Inferior parietal cortex (tissue), 1 donor: ENCODE measurements around the gene ZNF626.
"Not testable (repeated sequence)": the region's sequence is repeated elsewhere in the genome, so short reads cannot be mapped to it uniquely, and the experiment has no call there.

ENCODE experiments used
- DNase-seq: peaks from one replicate; pipeline ENCODE4 v3.0.0-alpha.2; 2016; ENCODE audit errors: extremely low spot score

ZNF626 gene

DNA sequence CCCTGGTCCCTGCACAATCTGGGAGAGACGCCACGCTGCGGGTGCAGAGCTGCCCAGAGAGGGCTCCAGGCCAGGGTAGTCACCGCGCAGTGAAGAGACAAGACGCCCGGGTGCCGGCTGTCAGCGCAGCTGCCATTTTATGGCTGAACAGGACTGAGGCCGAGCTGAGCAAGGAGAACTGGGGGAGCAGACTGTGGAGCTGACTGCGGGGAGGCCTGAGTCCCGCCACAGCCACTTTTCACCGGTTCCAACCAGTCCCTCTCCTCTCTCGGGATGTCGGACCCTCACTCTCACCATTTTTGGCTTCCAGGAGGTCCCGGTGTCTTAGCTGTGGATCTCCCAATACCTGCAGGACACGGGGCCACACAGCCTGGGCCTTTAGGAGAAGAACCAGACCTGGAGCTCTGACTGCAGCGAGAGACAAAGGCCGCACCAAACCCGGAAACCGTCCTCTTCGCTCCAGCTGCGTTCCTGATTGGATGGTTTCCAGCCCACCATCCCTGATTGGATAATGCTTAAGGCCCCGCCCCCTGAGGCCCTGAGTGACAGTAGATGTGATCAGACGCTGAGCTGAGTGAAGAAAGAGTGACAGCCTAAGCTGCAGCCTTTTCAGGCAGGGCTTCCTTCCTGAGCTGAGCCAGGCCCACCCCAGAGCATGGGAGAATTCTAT lies at the start of gene ZNF626:
Gene ZNF626 (minus strand): TSS at position 422 of the 670 bp plus-strand sequence. CDS start 125 bp downstream, at position 297.
- peak; percentile 99 for DNase-seq

DNA sequence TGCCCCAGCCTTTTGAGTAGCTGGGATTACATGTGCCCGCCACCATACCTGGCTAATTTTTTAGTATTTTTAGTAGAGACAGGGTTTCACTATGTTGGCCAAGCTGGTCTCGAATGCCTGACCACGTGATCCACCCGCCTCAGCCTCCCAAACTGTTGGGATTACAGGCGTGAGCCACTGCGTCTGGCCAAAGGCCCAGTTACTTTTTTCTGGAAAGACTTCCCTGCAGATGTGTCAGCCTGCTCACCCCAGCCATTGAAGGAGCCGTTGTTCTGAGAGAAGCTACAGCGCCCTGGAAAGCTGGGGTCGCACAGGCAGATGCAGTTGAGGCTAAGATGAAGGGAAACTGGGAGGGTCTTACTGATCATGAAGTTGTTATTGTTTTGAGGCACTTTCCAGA lies 7.9 kb upstream of the ZNF626 start:
- no peak for DNase-seq

- DNase-seq: no peak
Measured at GRCh38 chr19:20667281-20667680, 5.9 kb upstream of the ZNF626 start.

GRCh38 chr19:20664901-20665781 lies 3.8 kb upstream of the ZNF626 start:
- DNase-seq: no peak

- not testable (repeated sequence) for DNase-seq
Measured at GRCh38 chr19:20664475-20664874, 3.1 kb upstream of the ZNF626 start.

DNA sequence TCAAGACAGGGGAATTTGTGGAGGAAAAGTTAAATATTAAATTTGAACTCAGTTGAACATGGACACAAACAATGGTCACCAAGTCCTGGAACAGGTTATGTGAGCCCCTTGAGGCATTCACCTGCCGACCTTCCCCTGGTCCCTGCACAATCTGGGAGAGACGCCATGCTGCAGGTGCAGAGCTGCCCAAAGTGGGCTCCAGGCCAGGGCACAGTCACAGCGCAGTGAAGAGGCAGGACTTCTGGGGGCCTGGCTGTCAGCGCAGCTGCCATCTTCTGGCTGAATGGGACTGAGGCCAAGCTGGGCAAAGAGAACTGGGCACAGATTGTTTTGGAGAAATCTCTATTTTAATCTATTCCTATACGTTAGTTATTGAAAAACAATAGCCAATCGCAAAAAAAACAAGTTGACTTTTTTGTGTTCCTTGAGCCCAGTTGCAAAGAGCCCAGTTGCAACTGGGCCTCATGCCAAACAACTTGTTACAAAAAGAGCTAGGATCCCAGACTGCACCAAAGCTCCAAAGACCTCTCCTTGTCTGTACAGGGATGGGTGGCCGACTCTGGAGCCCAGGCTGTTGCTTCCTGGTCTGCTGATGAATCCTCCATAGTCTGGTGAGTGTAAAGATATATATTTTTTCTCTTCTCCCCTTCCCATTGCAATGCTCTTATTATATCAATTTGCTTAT lies 1.2 kb upstream of the ZNF626 start:
- no peak for DNase-seq

DNA sequence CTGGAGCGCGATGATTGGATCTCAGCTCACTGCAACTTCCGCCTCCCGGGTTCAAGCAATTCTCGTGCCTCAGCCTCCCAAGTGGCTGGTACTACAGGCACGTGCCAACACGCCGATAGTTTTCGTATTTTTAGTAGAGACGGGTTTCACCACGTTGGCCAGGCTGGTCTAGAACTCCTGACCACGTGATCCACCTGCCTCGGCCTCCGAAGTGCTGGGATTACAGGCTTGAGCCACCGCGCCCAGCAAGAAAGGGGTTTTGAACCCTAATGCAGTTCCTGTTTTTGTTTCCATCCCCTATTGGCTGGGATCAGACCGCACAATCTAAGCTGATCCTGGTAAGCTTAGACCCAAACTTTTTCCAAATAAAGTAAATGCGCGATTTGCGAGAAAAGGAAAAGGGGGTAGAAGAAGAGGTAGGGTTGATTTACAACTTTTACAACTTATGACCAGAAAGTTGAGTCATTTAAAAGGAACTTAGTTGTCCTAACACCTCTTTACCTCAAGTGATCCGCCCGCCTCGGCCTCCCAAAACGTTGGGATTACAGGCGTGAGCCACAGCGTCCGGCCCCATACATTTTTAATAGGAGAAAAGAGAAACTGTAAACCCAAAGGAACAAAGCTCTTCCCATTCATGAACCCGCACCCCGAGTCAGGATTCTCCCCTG lies 764 bp downstream of the ZNF626 start:
- no peak for DNase-seq

DNA sequence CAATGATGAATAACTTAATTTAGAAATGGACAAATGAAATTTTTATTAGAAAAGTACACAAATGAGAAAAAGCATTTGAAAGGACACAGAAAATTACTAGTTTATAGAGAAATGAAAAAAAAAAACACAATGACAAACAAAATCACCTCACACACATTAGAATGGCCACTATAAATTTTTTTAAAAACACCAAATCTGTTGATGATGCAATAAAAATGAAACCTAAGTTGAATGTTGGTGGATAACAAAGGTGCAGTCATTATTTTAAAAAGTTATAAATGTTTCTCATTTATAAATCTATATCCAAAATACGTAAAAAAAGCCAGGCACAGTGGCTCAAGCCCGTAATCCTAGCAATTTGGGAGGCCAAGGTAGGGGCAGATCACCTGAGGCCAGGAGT lies 20.8 kb downstream of the ZNF626 start:
- no peak for DNase-seq

- DNase-seq: no peak
Measured at GRCh38 chr19:20640023-20640422, 21.3 kb downstream of the ZNF626 start.

DNA sequence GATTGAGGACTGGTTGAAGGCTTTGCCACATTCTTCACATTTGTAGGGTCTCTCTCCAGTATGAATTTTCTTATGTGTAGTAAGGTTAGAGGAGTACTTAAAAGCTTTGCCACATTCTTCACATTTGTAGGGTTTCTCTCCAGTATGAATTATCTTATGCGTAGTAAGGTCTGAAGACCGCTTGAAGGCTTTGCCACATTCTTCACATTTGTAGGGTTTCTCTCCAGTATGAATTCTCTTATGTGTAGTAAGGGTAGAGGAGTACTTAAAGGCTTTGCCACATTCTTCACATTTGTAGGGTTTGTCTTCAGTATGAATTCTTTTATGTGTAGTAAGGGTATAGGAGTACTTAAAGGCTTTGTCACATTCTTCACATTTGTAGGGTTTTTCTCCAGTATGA lies 36.8 kb downstream of the ZNF626 start:
- not testable (repeated sequence) for DNase-seq

DNA sequence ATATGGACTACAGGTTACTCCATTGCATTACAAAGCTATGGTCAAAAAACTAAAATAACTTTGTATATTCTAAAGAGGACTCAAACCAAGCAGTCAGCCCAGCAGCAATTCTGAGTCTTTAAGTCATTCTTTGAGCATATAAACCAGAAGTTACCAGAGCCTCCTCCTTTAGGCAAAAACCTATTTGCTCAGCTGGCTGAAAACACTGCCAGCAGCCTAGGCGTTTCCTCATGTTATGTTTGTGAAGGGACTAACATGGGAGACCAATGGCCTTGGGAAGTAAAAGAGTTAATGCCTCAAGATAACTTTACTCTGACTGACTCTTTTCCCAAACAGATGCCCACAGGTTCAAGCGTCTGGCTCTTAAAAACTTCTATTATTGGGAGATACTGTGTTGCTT lies 45.3 kb downstream of the ZNF626 start:
- DNase-seq: no peak

GRCh38 chr19:20614971-20615370 lies 46.4 kb downstream of the ZNF626 start:
- DNase-seq: not testable (repeated sequence)

DNA sequence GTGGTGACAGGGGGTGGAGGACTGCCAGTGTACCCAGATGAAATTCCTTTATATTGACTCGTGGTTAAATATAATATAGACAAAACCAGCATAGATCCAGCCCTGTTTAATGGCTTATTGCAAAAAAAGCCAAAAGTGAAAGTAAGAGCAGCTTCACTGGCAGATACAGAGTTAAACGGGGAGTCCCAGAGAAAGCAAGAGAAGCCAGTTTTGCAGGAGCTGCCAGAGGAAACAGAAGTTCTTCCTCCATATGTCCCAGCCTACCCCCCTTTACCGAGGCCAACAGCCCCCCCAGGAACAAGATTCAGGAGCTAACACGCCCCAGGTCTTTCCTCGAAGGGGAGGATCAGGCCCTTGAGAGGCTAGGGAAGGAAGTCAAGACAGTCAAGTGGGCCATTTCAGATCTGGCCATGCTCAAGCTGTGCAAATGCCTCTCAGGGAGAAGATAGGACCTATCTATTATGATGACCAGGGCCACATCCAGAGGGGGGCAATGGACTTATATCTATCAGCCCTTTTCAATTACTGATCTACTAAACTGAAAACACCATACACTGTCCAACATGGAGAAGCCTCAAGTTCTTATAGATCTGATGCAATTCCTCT lies 48.6 kb downstream of the ZNF626 start:
- DNase-seq: no peak

DNA sequence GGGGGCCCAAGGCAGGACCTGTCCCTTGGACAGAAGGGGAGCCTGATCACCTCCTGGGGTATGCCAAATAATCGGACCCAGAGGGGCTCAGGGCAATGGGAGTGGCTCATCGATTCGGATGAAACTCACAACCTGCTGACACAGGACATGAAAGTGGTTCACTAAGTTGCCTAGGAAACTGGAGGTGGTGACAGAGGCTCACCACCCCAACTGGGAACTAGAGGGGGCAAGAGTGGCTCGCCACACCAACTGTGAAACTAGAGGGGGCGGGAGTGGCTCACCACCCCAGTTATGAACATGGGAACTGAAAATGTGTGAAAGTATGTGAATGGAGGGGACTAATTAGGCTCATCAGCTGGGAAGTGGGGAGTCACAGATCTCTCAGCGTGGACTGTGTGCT lies 49.5 kb downstream of the ZNF626 start:
- DNase-seq: no peak

- DNase-seq: no peak
Measured at GRCh38 chr19:20607943-20608342, 53.4 kb downstream of the ZNF626 start.
